ENCODE measurements around the gene TPPP3.

TPPP3 gene

DNA sequence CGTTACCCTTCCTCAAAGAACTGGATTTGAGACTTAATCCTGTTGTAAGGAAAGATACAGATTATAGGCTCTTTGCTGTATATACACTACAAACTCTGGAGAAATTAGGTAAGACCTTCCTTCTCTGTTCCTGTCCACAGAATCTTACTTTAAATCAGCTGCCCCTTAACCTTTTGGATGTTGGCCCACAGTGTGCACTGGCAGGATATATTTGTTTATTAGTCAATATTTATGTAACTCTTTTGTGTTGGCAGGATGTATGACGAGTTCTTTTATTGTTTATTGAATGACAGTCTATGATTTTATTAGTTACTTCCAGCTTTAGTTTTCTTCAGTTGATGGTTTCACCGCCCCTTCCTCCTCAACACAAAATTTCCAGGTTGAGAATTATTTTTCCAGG lies 47.0 kb downstream of the TPPP3 start:
- FAIRE-seq (no peak), DNase-seq (ENCODE audit: low spot score) (no peak)

DNA sequence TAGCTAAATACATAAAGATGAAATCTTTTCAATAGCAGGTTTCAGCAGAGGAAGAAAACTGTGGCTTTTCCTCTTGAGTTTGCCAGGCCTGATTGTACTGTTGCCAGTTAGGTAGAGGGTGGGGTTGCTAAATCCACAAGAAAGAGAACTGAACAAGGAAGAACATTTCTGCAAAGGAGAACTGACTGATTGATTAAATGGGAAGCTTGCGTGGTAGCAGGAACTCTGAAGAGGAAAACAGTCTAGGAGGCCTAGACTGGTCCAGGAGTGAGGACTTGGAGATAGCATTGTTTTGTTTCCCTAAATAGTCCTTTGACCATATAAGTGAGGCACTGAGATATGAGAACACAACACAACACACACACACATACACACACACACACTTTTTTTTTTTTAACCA lies 47.9 kb downstream of the TPPP3 start:
- DNase-seq (ENCODE audit: low spot score), result no peak
- no peak for FAIRE-seq

- no peak for FAIRE-seq
Observed at GRCh38 chr16:67342616-67343015, 50.7 kb downstream of the TPPP3 start.

DNA sequence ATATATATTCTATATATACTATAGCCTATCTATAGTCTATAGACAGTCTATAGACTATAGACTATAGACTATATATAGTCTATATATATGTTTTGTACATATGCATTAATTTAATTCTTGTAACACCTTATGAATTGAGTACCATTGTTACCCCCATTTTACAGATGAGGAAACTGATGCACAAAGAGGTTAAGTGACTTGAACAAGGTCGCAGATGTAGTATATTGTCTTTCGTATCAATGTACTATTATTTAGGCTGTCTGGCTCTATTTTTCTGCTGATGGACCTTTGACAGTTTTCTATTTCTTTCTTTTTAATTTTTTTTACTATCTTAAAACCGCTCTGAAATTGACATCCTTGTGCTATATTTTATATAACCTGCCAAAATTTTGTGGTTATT lies 52.0 kb downstream of the TPPP3 start:
- FAIRE-seq (no peak), DNase-seq (ENCODE audit: low spot score) (no peak)

More at GRCh38 chr16:67342616-67343015, 50.7 kb downstream of the TPPP3 start:
- no peak for DNase-seq (ENCODE audit: low spot score)

Data from RCC 7860 (cell line).